NCI-H446 (cell line): ENCODE measurements around the gene RAB19.
"Not testable (repeated sequence)": the region's sequence is repeated elsewhere in the genome, so short reads cannot be mapped to it uniquely, and the experiment has no call there.

Source experiments
- DNase-seq, 2 experiments: peaks; one replicate each; lab custom pipeline; 2025; lab: John Stamatoyannopoulos, UW

Gene RAB19

DNA sequence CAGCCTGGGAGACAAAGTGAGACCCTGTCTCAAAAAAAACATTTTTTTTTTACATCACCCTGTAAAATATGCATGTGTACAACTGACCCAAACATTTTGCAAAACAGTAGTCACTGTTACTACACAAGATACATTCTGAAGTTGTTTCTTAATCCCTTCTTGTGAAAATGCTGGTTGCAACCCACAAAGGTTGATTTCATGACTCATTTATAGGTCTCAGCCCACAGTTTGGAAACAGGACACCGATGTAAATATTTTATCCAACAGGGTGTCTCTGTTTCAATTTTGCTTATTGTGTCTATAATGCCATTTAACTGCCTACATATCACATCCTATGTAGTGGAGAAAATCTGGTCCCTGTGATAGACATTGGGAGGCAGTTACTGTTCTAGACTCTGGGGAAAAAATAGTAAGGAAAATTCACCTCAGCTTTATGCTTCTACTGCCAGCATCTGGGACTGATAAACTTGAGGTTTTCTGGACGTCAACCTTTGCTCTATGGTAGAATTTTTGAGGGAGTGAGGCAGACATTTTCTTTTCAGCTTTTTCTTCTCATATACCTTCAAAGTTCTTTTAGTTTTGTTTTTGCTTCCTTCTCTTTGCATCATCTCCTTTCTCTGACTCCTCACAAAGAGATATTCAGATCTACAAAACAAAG lies 1.6 kb upstream of the RAB19 start:
- no peak for DNase-seq

DNA sequence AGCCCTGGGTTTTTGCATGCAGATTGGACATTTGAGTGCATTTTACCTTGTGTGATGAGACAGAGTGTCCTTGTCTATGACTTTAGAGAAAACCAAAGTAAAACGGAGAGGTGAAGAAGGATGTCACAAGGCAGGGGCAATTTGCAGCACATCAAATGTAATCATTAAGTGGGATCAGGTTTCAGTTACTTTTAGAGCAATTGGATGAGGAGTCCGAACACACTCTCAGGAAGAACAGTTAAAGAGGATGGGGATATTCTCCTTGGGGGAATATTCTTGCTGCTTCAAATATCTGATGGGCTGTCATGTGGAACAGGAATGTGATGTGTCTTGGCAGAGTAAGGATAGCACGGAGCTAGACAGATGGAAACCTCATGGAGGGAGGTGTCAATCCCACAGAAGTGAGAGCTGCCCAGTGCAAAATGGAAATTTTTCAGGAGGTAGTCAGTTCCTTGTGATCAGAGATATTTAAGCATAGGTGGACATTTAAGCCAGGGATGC lies 757 bp downstream of the RAB19 start:
- DNase-seq = peak; percentile 6 to 68

DNA sequence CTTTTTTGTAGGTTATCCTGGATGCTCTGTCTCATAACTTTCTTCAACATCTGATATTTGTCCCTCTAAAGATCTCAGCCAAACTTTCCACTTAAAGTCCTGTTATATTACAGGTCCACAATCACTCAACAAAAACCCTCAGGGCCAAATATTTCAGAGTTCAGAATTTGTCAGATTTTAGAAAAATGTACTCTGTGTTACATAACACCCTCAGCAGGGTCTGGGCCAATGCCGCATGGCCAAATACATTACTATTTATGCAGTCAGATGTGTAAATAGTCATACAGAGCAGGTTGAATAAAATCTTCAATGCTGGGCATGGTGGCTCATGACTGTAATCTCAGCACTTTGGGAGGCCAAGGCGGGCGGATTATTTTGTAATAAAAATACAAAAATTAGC lies 11.5 kb downstream of the RAB19 start:
- no peak for DNase-seq

DNA sequence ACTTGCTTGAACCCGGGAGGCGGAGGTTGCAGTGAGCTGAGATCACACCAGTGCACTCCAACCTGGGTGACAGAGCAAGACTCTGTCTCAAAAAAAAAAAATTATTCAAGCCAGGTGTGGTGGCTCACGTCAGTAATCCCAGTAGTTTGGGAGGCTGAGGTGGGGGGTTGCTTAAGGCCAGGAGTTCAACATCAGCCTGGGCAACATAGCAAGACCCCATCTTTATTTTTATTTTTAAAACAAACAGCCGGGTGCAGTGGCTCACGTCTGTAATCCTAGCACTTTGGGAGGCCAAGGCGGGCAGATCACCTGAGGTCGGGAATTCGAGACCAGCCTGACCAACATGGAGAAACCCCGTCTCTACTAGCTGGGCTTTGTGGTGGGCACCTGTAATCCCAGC lies 12.0 kb downstream of the RAB19 start:
- not testable (repeated sequence) for DNase-seq

DNA sequence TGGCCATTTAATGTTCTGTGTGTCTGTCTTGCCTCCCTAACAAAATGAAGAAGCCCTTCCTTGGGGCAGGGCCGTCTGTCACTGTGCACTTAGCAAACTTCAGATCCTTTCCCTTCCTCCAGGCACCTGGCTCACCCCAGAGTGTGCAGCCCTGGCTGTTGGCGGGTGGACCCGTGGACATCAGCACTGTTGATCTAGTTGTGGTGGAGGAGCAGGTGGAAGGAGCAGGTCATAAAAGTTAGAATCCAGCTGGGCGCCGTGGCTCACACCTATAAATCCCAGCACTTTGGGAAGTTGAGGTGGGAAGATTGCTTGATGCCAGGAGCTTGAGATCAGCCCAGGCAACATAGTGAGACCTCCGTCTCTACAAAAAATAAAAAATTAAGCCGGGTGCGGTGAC lies 12.7 kb downstream of the RAB19 start:
- no peak for DNase-seq

DNA sequence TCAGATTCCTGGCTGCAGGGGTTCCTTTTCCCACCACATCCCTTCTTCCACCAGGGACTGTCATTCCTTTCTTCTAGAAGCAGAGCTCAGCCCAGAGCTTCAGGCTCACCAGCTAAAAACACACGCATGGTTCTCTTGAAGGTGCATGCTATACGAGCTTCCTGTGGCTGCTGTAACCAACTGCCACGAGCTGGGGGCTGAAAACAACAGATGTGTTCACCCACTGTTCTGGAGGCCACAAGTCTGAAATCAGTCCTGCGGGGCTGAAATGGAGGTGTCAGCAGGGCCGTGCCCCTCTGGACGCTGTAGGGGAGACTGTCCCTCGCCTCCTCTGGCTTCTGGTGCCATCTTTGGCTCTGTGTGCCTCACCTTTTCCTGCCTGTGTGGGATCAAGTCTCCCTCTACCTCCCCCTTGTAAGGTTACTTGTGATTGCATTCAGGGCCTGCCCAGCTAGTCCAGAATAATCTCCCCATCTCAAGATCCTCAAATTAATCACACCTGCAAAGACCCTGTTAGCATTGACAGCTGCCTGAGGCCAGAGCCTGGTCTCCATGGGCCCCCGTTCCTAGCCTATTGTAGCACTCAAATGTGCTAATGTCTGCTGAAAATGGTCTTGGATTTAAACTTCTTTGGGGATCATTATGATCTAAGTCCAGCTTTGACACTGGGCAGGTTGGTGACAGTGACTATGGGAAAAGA lies 13.7 kb downstream of the RAB19 start:
- no peak for DNase-seq

DNA sequence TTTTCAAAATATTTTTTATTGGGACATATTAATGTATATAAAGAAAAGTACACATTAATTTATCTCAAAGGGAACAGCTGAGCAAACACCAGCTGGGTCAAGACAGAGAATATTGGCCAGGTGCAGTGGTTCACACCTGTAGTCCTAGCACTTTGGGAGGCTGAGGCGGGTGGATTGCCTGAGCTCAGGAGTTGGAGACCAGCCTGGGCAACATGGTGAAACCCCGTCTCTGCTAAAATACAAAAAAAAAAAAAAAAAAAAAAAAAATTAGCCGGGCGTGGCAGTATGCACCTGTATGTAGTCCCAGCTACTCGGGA lies 14.3 kb downstream of the RAB19 start:
- DNase-seq = not testable (repeated sequence)

DNA sequence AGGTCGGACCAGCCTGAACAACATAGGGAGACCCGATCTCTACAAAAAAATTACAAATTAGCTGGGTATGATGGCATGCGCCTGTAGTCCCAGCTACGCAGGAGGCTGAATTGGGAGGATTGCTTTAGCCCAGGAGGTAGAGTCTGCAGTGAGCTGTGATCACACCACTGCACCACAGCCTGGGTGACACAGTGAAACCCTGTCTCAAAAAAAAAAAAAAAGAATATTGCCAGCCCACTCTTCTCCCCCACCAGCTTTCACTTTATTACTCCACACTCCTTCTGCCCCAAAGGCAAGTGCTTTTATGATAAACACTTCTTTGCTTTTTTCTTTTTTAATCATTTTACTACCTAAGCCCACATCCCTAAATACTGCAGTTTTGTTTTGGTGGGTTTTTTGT lies 14.8 kb downstream of the RAB19 start:
- no peak for DNase-seq

DNA sequence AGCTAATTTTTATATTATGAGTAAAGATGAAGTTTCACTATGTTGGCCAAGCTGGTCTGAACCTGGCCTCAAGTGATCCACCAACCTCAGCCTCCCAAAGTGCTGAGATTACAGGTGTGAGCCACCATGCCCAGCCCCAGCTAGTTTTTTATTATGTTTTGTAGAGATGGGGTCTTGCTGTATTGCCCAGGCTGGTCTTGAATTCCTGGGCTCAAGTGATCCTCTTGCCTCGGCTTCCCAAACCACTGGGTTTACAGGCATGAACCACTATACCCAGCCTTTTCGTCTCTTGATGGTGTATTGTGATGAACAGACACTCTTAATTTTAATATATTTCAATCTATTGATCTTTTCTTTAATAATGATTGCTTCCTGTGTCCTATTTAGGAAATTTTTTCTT lies 17.7 kb downstream of the RAB19 start:
- no peak for DNase-seq

DNA sequence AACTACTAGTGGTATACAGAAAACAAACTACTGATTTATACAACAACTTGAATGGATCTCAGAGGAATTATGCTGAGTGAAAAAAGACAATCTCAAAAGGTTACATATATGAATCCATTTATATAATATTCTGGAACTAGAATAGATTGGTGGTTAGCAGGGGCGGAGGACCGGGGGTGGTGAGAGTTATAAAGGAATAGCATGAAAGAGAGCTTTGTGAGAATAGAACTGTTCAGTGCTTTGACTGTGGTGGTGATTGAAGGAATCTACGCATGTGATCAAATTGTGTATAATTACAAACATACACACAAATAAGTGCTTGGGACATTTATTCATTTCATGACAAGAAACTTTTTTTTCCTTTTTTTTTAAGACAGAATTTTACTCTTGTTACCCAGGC lies 19.6 kb downstream of the RAB19 start:
- no peak for DNase-seq

DNA sequence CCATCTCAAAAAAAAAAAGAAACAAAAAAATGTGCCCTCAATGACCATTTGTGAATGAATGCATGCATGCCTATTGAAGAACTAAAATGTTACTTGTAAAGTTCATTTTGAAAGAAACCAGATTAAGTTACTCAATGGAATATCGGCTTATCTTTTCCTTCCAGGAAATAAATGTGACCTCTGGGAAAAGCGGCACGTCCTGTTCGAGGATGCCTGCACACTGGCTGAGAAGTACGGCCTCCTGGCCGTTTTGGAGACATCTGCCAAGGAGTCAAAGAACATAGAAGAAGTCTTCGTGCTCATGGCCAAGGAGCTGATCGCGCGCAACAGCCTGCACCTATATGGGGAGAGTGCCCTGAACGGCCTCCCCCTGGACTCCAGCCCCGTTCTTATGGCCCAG lies 21.9 kb downstream of the RAB19 start:
- DNase-seq = no peak

DNA sequence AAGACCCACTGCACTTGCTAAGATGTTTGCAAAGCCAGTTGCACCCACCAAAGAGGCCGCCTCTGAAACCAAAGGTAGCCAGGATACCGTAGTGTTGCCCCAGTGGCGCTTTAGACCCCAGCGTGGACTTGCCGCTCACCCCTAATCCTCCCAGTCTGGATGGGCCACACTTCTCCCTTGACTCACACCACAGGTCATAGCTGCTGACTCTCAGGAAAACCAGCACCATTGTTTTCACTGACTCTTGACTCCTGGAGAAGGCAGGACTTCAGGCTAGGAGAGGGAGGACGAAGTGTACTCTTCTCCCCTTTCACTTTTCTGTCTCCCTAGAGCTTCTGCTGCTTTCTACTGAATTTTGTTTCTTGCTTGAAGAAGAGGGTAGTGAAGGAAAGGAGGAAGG lies 22.3 kb downstream of the RAB19 start:
- no peak for DNase-seq

DNA sequence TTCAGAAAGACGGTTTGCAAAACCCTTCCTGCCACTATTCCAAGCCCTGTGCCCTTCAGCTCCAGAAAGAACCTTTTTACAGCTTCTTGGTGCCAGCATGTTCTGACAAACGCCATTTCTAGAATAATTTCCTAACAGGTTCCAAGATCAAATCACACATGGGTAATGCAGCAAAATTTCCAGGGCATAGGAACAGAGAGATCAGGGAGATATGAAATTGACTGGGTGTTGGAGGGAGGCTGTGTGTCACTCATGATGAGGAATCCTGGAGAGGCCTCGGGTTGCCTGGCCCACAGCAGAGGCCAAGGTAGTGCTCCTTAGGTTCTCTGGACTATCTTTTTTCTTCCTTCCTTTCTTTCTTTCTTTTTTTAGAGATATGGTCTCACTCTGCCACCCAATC lies 29.5 kb downstream of the RAB19 start:
- no peak for DNase-seq

DNA sequence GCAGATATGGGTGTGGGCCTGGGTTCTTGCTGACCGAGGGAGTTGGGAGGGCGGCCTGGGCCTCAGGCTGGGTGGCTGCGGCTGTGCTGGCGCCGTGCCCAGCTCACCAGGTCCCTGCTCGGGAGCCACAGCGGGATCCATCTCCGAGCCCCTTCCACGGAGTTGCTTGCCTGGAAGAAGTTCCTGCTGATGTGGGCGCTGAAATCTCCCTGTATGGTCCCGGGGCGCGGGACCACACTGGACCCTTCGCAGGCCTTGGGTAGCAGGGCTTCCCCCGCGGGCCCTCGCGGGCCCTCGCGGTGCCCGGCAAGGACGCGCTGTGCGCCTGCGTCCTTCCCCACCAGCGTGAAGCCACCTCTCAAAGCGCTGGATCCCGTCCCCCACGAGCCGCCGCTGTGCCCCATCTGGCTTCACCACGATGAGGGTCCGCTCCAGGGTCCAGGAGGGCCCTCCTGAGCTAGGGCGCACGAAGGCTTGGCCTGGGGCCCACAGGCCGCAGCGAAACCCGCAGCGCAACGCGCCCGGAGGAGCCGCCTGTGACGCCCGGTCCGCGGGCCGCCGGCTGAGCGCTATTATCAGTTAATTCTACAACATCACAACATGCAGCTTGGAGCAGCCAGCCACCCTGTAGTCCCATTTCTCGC lies 31.5 kb downstream of the RAB19 start:
- DNase-seq = no peak

DNA sequence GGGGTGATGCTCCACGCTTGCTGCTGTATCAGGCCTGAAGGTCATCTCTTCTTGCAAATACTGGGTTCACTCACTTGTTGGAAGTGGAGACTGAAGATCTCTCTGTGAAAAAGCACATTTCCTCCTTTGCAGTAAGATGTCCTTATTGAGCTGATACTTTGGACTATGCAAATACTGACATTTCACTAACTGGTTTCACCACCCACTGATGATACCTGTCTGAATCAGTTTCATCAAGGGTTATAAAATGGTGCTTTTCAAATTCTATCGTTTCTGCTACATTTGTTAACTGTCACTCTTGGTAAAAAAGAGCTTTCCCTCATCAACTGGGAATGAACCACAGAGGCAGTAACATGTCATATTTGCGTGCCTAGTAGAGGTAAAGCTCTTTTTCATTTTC lies 35.5 kb downstream of the RAB19 start:
- no peak for DNase-seq

DNA sequence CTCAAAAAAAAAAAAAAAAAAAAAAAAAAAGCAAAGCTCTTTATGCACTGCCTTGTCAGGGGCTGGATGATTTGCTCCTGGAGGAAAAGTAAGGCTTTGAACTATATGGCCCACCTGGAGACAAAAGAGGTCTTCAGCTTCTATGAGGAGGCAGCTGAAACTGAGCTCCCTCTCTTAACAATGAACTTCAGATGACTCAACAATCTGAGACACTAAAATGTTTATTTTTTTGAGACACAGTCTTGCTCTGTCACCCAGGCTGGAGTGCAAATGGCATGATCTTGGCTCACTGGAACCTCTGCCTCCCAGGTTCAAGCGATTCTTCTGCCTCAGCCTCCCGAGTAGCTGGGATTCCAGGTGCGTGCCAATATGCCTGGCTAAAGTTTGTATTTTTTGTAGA lies 36.7 kb downstream of the RAB19 start:
- DNase-seq = no peak

DNA sequence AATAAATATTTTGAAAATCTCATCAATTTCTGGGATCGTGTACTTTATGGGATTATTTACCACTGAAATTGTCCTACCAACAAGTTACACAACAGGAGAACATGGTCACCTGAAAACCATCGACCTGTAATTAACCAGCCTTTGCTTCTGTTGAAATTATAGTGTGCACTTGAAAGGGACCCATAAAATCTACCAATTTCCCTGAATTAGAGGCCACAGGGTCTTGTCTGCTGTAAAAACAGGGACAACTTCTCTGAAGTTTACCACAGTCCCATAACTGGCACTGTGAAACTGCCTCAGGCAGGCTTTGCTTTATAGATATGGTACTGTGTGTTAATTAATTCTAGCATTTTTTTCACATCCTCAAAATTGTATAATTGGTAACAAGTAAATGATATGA lies 37.7 kb downstream of the RAB19 start:
- no peak for DNase-seq

DNA sequence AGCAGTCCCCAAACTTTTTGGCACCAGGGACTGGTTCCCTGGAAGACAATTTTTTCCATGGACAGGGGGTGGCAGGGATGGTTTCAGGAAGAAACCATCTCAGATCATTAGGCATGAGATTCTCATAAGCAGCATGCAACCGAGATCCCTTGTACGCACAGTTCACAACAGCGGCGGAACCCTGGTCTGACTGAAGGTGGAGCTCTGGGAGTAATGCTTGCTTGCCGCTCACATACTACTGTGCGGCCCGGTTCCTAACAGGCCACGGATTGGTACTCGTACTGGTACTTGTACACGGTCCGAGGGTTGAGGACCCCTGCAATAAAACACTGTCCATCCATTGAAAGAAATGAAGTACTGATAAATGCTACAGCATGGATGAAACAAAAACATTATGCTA lies 42.6 kb downstream of the RAB19 start:
- DNase-seq = no peak

DNA sequence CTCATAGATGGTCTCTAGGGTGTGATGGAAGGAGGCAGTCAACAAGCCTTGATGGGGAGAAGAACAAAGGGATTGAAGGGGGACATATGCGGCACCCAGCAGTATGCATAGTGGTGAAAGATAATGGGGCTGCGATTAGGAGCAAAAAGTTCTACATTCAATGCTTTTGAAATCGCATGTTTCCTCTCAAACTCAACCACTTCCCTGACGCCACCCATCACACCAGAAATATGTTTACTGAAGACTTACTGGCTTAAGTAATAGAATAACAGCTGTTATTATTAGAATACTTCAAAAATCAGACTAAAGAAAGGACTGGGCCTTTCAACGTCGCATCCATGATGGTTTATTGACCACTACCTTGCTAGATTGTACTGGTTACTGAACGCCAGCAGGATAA lies 44.0 kb downstream of the RAB19 start:
- DNase-seq = no peak

DNA sequence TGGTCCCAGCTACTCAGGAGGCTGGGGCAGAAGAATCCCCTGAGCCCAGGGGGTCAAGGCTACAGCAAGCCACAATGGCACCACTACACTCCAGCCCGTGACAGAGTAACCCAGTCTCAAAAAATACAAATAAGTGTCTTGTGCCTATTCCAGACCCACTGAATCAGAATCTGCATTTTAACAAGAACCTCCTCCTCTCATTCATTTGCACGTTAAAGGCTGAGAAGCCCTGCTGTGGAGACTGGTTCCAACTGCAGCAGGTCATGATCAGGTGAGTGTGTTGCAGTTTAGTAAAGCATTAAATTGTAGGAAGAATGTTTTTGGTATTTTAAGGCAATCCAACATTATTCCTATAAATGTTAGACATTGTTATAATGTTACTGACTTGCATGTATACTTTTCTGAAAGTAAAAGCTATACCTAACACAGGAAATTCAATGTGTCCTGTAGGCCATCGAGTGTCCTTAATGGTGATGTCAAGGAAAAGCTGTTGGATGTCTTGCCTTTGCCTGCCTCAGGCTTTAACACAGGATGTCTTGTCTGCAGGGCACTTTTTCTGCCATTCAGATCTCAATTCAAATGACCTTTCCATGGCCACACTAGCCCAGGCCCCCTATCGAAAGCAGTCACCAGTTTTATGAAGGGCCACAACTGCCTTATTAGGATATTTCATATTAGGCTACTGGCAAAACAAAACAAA lies 45.1 kb downstream of the RAB19 start:
- DNase-seq = no peak

DNA sequence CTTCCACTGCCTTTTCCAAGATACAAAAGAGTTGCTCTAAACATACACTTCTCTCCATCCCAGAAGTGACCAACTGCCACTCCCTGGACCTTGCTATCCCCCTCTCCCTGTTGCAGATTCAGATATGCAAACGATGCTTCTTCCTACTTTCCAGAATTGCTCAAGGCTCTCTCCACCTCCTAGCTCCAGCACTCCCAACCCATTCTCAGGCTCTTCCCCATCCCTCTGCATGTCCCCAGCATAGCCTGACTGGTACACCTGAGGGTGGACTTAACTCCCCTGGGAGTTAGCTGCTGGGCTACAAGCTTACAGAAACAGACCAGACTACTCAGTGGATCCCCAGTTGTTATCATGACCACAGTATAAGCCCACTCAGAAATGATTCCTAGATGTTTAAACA lies 47.9 kb downstream of the RAB19 start:
- DNase-seq = no peak

DNA sequence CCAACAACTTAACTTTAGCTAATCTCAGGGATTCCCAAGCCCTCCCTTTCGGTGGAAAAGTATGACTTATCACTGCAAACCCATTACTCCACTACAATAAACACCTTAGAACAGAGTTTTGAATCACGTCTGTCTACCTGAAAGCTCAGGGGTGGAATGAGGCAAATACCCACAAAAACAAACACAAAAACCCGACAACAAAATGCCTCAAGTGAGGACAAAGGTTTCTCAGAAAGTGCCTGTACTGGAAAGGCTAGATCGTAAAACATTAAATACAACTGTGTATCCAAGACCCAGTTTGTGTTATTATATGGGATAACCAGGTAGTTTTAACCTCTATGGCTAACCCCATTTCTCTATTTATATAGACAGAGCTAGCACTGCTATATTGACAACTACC lies 49.4 kb downstream of the RAB19 start:
- no peak for DNase-seq
